HEK293T (cell line): ENCODE results near the gene RBKS.

Experiments used
- ARNT ChIP-seq: fragments of 450-650 bp; IDR thresholded peaks from 2 replicates; pipeline ENCODE4 v1.6.1; 2017; ENCODE audit warnings: mild to moderate bottlenecking
- BHLHE40 ChIP-seq: fragments of 450-650 bp; IDR thresholded peaks from 2 replicates; pipeline ENCODE4 v1.6.1; 2016; ENCODE audit warnings: mild to moderate bottlenecking, moderate library complexity, borderline replicate concordance
- FOXK2 ChIP-seq: fragments of 450-650 bp; IDR thresholded peaks from 2 replicates; pipeline ENCODE4 v1.6.1; 2016; ENCODE audit warnings: mild to moderate bottlenecking
- LEF1 ChIP-seq: fragments of 450-650 bp; IDR thresholded peaks from 2 replicates; pipeline ENCODE4 v1.6.1; 2017; ENCODE audit warnings: mild to moderate bottlenecking, borderline replicate concordance
- SP1 ChIP-seq: fragments of 450-650 bp; IDR thresholded peaks from 2 replicates; pipeline ENCODE4 v1.6.1; 2017
- SUZ12 ChIP-seq: fragments of 450-650 bp; IDR thresholded peaks from 2 replicates; pipeline ENCODE4 v1.6.1; 2016; ENCODE audit warnings: mild to moderate bottlenecking
- TARDBP ChIP-seq: fragments of 450-650 bp; IDR thresholded peaks from 2 replicates; pipeline ENCODE4 v1.6.1; 2016
- ZNF384 ChIP-seq: fragments of 450-650 bp; IDR thresholded peaks from 2 replicates; pipeline ENCODE4 v1.6.1; 2016
- TF ChIP-seq, protein P1 (sequence below): fragments of 450-650 bp; IDR thresholded peaks from 2 replicates; pipeline ENCODE4 v1.6.1; 2016

DNA sequence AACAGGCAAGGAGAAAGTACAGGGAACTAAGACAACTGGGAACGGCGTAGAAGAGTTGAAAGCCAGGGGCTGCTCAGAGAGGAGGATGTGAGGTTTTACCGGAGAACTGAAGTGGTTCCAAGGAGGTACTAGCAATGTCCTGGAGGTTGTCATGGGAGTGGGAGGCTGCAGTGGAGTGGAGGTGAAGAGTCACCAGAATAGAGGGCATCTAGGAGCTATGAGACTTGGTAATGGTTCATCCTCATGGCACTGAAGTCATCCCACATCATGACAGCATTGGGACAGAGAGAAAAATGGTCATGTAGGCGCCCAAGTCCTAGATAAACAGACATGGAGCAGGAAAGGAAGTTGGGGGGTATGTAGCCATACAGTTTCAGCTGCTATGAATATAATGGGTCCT, 92.3 kb downstream of the RBKS start:
- TF ChIP-seq ARNT: no peak
- TF ChIP-seq SUZ12: no peak
- no peak for TF ChIP-seq LEF1
- no peak for TF ChIP-seq ZNF384
- no peak for TF ChIP-seq SP1
- TF ChIP-seq FOXK2: no peak
- no peak for TF ChIP-seq BHLHE40
- TF ChIP-seq, protein P1, sequence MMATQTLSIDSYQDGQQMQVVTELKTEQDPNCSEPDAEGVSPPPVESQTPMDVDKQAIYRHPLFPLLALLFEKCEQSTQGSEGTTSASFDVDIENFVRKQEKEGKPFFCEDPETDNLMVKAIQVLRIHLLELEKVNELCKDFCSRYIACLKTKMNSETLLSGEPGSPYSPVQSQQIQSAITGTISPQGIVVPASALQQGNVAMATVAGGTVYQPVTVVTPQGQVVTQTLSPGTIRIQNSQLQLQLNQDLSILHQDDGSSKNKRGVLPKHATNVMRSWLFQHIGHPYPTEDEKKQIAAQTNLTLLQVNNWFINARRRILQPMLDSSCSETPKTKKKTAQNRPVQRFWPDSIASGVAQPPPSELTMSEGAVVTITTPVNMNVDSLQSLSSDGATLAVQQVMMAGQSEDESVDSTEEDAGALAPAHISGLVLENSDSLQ: no peak
- no peak for TF ChIP-seq TARDBP
